HL-60 (cell line): ENCODE results near the gene LIMA1.

Experiments used
- GABPA ChIP-seq: IDR thresholded peaks from 2 replicates; pipeline ENCODE4 v1.6.1; 2012; ENCODE audit warnings: low read depth
- POLR2AphosphoS5 ChIP-seq: IDR thresholded peaks from 2 replicates; pipeline ENCODE4 v1.6.1; 2012; ENCODE audit warnings: low read depth
- SPI1 ChIP-seq: IDR thresholded peaks from 2 replicates; pipeline ENCODE4 v1.6.1; 2012; ENCODE audit warnings: low read depth, mild to moderate bottlenecking, borderline replicate concordance
- TF ChIP-seq, protein P1 (sequence below): IDR thresholded peaks from one replicate; pipeline ENCODE4 v1.5.1; 2011; ENCODE audit warnings: low read length, control low read depth, inconsistent platforms; ENCODE audit not compliant: insufficient read depth
- TF ChIP-seq, protein P2 (sequence below): IDR thresholded peaks from 2 replicates; pipeline ENCODE4 v1.6.1; 2012; ENCODE audit warnings: low read depth; ENCODE audit not compliant: insufficient replicate concordance

DNA sequence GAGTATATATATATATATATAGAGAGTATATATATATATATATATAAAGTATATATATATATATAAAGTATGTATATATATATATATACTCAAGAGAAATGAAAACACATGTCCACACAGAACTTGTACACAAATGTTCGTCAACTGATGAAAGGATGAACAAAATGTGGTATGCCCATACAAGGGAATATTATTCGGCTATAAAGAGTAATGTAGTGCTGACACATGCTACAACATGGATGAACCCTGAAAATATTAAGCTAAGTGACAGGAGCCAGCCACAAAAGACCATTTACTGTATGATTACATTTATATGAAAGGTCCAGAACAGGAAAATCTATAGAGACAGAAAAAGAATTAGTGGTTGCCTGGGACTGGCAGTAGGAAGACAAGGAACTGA is 19.5 kb downstream of the LIMA1 start:
- TF ChIP-seq GABPA = no peak
- TF ChIP-seq, protein P1, sequence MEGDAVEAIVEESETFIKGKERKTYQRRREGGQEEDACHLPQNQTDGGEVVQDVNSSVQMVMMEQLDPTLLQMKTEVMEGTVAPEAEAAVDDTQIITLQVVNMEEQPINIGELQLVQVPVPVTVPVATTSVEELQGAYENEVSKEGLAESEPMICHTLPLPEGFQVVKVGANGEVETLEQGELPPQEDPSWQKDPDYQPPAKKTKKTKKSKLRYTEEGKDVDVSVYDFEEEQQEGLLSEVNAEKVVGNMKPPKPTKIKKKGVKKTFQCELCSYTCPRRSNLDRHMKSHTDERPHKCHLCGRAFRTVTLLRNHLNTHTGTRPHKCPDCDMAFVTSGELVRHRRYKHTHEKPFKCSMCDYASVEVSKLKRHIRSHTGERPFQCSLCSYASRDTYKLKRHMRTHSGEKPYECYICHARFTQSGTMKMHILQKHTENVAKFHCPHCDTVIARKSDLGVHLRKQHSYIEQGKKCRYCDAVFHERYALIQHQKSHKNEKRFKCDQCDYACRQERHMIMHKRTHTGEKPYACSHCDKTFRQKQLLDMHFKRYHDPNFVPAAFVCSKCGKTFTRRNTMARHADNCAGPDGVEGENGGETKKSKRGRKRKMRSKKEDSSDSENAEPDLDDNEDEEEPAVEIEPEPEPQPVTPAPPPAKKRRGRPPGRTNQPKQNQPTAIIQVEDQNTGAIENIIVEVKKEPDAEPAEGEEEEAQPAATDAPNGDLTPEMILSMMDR = no peak
- no peak for TF ChIP-seq POLR2AphosphoS5
- TF ChIP-seq, protein P2, sequence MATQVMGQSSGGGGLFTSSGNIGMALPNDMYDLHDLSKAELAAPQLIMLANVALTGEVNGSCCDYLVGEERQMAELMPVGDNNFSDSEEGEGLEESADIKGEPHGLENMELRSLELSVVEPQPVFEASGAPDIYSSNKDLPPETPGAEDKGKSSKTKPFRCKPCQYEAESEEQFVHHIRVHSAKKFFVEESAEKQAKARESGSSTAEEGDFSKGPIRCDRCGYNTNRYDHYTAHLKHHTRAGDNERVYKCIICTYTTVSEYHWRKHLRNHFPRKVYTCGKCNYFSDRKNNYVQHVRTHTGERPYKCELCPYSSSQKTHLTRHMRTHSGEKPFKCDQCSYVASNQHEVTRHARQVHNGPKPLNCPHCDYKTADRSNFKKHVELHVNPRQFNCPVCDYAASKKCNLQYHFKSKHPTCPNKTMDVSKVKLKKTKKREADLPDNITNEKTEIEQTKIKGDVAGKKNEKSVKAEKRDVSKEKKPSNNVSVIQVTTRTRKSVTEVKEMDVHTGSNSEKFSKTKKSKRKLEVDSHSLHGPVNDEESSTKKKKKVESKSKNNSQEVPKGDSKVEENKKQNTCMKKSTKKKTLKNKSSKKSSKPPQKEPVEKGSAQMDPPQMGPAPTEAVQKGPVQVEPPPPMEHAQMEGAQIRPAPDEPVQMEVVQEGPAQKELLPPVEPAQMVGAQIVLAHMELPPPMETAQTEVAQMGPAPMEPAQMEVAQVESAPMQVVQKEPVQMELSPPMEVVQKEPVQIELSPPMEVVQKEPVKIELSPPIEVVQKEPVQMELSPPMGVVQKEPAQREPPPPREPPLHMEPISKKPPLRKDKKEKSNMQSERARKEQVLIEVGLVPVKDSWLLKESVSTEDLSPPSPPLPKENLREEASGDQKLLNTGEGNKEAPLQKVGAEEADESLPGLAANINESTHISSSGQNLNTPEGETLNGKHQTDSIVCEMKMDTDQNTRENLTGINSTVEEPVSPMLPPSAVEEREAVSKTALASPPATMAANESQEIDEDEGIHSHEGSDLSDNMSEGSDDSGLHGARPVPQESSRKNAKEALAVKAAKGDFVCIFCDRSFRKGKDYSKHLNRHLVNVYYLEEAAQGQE = no peak
- no peak for TF ChIP-seq SPI1
